ENCODE measurements around the gene DDIT3.

DDIT3 gene

DNA sequence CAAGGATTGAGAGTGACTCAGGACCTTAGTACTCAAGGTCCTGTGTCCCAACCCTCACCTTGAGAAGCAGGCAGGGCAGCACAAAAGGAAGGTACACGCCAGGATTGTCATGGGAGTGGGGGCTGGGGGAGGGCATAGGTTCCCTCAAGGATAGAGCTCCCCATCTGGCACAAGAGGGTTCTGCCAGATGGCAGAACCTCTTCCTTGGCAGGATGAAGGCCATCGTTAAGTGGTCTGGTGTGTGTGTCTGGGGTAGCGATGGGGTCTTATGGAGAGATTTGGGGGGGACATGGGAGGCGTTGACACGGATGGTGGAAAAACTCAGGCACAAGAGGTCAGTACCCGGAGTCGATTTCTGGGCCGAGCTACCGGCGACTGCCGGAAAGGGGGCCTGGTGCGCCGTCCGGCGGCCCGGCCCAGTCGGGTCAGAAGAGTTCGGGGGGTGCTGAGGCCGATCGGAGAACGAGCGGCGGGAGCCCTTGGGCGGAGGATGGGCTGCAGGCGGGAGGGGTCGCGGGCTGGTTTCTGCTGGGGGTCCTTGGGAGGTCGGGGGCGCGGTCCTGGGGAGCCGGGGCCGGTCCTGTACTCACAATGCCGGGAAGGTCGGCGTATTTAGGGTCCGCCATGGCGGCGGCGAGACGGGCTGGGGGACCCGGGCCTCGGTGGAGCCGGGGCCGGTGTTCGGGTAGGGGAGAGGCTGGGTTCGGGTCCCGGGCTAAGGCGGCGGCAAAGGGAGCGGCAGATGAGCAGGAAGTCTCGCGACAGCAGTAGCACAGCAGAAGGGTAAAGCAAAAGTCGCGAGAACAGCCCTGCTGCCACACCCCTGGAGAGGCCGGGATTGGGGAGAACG is 26.3 kb upstream of the DDIT3 start, which contains the start of gene DCTN2:
Gene DCTN2, minus strand, starts transcription at position 755 of the 850 bp plus-strand sequence. Its CDS starts 129 bp downstream, at position 626.
- DNase-seq (ENCODE audit: insufficient read length) = peak; percentile 96
- no peak for TF ChIP-seq POLR2AphosphoS5 (IDR thresholded peaks at IDR 0.05; ENCODE audit: low read depth, low read length)
- TF ChIP-seq POLR2A (IDR thresholded peaks at IDR 0.05; ENCODE audit: low read depth, low read length) = peak; percentile 71; the same call in 1 of the 2 replicates
- TF ChIP-seq TAF1 (IDR thresholded peaks at IDR 0.05; ENCODE audit: borderline replicate concordance, low read depth, low read length) = 0 out of 2 replicates have a peak, but pooled peaks have one; percentile 48
- peak; percentile 95 for FAIRE-seq

DNA sequence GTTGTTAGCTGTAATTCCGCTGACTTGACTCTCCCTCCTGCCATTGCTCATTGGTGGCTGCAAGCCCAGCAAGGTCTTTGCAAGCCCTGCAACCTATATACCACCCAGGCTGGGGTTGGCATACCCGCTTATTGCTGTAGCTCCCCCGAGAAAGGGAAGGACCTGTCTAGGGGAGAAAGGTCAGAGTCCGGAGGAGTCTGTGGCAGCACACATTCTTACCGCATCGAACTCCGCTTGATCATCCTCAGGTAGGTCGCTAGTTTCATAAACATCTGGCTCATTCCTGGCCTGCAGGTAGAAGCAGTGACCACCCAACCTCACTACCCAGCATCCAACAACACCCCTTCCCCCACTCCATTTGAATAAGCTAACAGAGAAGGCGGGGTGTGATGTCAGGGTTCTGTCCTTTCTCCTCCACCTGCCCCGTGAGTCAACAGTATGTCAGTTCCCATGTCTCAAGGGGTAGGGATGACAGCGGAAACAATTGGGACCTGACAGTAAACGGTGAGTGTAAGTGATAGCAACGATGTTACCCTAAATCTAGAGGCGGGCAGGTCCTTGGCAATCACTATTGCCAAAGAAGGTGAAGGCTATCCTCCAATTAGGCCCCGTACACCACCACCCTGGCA is 25.6 kb upstream of the DDIT3 start:
- no peak for FAIRE-seq
- no peak for DNase-seq (ENCODE audit: insufficient read length)
- TF ChIP-seq POLR2AphosphoS5 (IDR thresholded peaks at IDR 0.05; ENCODE audit: low read depth, low read length) = no peak
- TF ChIP-seq POLR2A (IDR thresholded peaks at IDR 0.05; ENCODE audit: low read depth, low read length) = no peak
- TF ChIP-seq TAF1 (IDR thresholded peaks at IDR 0.05; ENCODE audit: borderline replicate concordance, low read depth, low read length) = no peak

DNA sequence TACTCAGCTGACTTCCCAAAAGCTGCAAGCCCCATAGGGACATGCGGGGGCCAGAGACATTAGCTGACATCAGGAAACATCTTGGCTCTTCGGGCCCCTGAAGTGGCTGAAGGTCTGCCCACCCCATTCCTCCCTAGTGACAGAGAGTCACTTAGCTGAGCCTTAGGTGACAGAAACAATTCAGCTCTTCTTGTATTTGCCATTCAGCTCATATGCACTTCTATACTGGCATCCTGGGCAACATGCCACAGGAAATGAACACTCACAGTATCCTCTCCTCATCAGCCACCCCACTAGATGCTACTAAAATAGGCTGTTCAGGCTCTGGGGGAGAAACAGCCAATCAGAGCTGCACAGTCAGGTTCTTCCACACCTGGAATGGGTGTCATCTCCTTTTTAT is 23.3 kb upstream of the DDIT3 start:
- no peak for FAIRE-seq
- no peak for DNase-seq (ENCODE audit: insufficient read length)
- TF ChIP-seq POLR2A (IDR thresholded peaks at IDR 0.05; ENCODE audit: low read depth, low read length) (no peak), POLR2AphosphoS5 (IDR thresholded peaks at IDR 0.05; ENCODE audit: low read depth, low read length) (no peak), TAF1 (IDR thresholded peaks at IDR 0.05; ENCODE audit: borderline replicate concordance, low read depth, low read length) (no peak)

DNA sequence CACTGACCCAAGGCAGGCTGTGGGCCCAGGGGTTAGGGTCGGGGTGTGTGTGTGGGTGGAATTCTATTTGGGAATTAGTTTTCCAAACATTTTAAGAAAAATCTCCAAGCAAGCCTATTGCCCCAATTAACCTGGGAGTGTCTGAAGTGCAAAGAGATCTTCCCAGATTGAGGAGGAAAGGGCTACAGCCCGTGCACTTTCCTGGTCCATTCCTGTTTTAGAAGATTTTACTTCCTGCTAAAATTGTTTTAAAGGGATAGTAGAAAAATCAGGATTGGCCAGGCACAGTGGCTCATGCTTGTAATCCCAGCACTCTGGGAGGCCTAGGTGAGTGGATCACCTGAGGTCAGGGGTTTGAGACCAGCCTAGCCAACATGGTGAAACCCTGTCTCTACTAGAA is 21.4 kb upstream of the DDIT3 start:
- FAIRE-seq (no peak), DNase-seq (ENCODE audit: insufficient read length) (no peak)
- no peak for TF ChIP-seq TAF1 (IDR thresholded peaks at IDR 0.05; ENCODE audit: borderline replicate concordance, low read depth, low read length)
- no peak for TF ChIP-seq POLR2AphosphoS5 (IDR thresholded peaks at IDR 0.05; ENCODE audit: low read depth, low read length)
- no peak for TF ChIP-seq POLR2A (IDR thresholded peaks at IDR 0.05; ENCODE audit: low read depth, low read length)

DNA sequence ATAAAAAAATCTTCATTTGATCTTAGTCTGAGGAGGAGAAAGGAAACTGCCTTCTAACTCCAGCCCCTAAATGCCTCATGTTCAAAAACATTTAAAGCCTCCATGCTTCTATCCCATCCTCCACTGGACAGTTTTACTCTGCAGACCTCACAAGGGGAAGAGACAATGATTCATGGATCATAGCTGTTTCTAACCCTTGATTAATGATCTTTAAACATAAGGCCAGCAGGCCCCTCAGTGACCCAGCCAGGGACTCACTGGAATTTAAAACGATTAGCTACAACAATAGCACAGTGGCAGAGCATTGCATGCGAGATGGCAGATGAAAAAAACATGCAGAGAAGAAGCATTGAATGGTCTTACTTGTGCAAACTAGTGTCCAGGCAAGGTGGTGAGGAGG is 20.7 kb upstream of the DDIT3 start:
- TF ChIP-seq POLR2A (IDR thresholded peaks at IDR 0.05; ENCODE audit: low read depth, low read length) (no peak), POLR2AphosphoS5 (IDR thresholded peaks at IDR 0.05; ENCODE audit: low read depth, low read length) (no peak), TAF1 (IDR thresholded peaks at IDR 0.05; ENCODE audit: borderline replicate concordance, low read depth, low read length) (no peak)
- DNase-seq (ENCODE audit: insufficient read length) = no peak
- no peak for FAIRE-seq

DNA sequence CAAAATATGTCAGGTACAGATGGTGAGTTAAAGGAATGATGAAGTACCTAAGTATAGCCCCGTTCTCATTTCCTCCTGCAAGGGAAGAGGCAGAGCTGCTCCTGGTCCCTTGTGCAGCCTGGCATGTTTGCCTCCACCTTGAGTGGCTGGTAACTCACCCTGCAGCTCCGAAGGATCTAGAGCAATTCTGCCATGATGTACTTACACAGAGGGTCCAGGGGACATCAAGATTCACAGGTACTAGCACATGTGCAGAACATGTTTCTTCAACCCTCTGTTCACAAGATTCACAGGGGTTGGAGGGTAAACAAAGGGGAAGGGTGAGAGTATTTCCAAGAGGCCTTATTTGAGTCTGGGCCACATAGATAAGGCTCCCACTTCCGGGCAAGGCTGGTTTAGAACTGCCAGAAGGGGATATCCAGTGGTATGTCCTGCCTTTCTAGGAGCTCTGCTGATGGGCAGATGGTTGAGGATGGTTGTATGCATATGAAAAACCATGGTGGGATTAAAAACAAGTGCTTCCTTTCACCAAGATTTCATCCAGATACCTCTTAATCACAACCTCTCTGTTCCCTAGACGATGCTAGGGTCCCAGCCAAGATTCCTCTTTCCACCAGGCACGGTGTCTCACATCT is 18.9 kb upstream of the DDIT3 start:
- no peak for DNase-seq (ENCODE audit: insufficient read length)
- FAIRE-seq = no peak
- TF ChIP-seq POLR2AphosphoS5 (IDR thresholded peaks at IDR 0.05; ENCODE audit: low read depth, low read length) (no peak), TAF1 (IDR thresholded peaks at IDR 0.05; ENCODE audit: borderline replicate concordance, low read depth, low read length) (no peak), POLR2A (IDR thresholded peaks at IDR 0.05; ENCODE audit: low read depth, low read length) (no peak)

DNA sequence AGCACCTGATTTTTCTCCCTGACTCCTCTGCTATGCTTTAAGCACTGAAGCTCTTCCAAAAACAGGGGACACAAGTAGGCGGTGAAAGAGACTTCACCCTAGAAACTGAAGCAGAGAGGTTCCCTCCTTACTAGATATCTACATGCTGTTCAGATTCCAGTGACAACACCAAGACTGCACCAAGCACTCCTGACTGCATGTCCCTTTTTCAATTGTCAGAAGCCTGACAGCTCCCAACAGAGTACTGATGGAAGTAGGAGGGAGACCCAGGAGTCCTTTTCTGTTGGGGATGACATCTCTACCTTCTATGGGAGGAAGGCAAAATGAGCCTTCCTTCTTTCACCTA is 16.3 kb upstream of the DDIT3 start:
- TF ChIP-seq POLR2A (IDR thresholded peaks at IDR 0.05; ENCODE audit: low read depth, low read length) (no peak), TAF1 (IDR thresholded peaks at IDR 0.05; ENCODE audit: borderline replicate concordance, low read depth, low read length) (no peak), POLR2AphosphoS5 (IDR thresholded peaks at IDR 0.05; ENCODE audit: low read depth, low read length) (no peak)

DNA sequence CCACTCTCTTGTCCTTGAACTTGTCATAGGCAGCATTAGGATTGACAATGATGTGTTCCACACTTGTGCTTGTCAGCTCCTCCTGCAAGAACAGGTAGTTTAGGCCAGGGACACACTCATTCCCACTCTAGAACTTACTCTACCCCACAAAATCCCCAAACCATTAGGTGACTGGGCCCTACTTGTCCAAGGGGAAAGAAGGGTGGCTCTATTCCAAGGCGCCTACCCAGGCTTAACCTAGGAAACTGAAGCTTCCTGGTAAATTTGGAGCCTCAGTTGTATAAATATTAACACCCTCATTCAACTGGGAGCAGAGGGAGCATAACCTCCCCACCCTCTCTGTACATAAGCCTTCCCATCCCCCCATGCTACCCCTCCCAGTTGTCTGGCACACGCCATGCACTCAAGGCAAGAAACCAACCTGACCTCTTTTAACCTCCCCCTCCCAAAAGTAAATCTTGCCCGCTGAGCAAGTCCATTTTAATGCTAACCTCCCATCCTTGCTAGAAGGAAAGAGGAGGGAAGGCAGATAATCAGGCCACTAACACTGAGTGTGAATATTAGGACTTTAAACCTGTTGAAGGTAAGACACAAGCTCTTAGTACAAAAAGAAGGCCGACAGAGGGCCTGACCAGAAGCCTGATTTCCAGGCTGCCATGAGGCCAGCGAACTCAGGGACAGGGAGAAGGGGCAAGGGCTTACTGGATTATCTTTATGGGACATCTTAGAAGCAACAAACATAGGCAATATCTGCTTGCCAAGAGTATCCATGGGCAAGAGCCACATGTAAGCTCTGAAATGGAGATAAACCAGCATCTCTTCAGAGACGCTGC is 15.7 kb upstream of the DDIT3 start:
- DNase-seq (ENCODE audit: insufficient read length) = no peak
- FAIRE-seq = no peak
- TF ChIP-seq POLR2A (IDR thresholded peaks at IDR 0.05; ENCODE audit: low read depth, low read length) (no peak), TAF1 (IDR thresholded peaks at IDR 0.05; ENCODE audit: borderline replicate concordance, low read depth, low read length) (no peak), POLR2AphosphoS5 (IDR thresholded peaks at IDR 0.05; ENCODE audit: low read depth, low read length) (no peak)

More for the DNA sequence above, 16.3 kb upstream of the DDIT3 start:
- FAIRE-seq (no peak), DNase-seq (ENCODE audit: insufficient read length) (no peak)

DNA sequence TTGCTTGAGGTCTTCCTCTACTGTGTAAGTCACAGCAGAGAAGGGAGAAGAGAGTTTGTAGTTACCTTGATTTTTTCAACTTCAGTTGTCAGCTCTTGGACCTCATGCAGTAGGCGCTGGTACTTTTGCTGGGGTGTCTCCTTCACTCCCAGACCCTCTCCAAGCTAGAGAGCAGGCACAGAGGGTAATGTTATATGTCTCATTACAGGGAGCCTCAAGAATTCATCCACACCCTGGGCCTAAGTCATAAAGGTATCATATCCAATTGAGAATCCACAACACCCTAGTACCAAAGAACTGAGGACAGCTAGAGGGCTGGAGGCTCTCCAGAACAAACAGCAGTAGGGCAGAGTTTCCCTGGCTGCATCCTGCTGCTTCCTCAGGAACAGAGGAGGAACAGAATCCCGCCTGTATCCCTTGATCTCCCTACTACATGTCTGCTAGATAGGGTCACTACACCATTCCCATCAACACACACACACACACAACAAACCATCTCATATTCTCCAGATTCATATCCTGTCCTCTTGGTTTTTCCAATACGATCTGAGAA is 14.8 kb upstream of the DDIT3 start:
- TF ChIP-seq TAF1 (IDR thresholded peaks at IDR 0.05; ENCODE audit: borderline replicate concordance, low read depth, low read length) = no peak
- no peak for TF ChIP-seq POLR2AphosphoS5 (IDR thresholded peaks at IDR 0.05; ENCODE audit: low read depth, low read length)
- no peak for TF ChIP-seq POLR2A (IDR thresholded peaks at IDR 0.05; ENCODE audit: low read depth, low read length)
- FAIRE-seq (no peak), DNase-seq (ENCODE audit: insufficient read length) (no peak)

DNA sequence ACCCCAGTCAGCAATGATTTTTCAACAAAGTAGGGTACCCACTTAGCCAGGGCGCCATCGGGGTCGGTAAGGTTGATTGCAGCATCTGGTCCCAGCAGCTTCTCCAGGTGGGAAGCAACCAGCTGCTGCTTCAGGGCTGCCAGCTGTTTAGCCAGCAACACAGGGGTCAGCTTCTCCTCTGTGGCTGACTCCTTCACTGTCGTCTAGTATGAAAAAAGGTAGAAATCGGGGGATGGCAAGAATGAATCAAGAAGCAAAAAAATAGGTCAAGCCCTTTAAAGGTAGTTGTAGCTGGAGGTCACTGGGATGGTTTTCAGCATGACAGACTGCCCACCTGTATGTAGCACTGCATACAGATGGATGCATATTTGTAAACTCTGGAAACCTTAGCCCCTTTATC is 13.9 kb upstream of the DDIT3 start:
- TF ChIP-seq POLR2A (IDR thresholded peaks at IDR 0.05; ENCODE audit: low read depth, low read length) = no peak
- TF ChIP-seq POLR2AphosphoS5 (IDR thresholded peaks at IDR 0.05; ENCODE audit: low read depth, low read length) = no peak
- no peak for TF ChIP-seq TAF1 (IDR thresholded peaks at IDR 0.05; ENCODE audit: borderline replicate concordance, low read depth, low read length)
- no peak for FAIRE-seq
- DNase-seq (ENCODE audit: insufficient read length) = no peak

All from GM12892 (cell line).